Measurements from ENCODE around the gene TEX2.
"Not testable (repeated sequence)": the region's sequence is repeated elsewhere in the genome, so short reads cannot be mapped to it uniquely, and the experiment has no call there.

TEX2 gene

GRCh38 chr17:64172510-64172909, 90.5 kb downstream of the TEX2 start:
- Mint-ChIP-seq H3K4me1 (no peaks in the 10 kb centered on the region), H3K4me3 (no peak overlapping the region), H3K36me3 (peaks cover 13% of the 10 kb centered on the region), H3K27ac (no peak overlapping the region), H3K9me3 (no peaks in the 10 kb centered on the region), H3K27me3 (no peaks in the 10 kb centered on the region)

- no peak overlapping the region for H3K27ac Mint-ChIP-seq
- no peaks in the 10 kb centered on the region for H3K27me3 Mint-ChIP-seq
- no peaks in the 10 kb centered on the region for H3K9me3 Mint-ChIP-seq
- H3K4me1 Mint-ChIP-seq = no peaks in the 10 kb centered on the region
- peaks cover 18% of the 10 kb centered on the region for H3K36me3 Mint-ChIP-seq
- H3K4me3 Mint-ChIP-seq = no peak overlapping the region
These were observed 92.0 kb downstream of the TEX2 start for GRCh38 chr17:64171041-64171440.

- no peaks in the 10 kb centered on the region for H3K4me1 Mint-ChIP-seq
- no peaks in the 10 kb centered on the region for H3K9me3 Mint-ChIP-seq
- no peak overlapping the region for H3K4me3 Mint-ChIP-seq
- H3K36me3 Mint-ChIP-seq = peaks cover 18% of the 10 kb centered on the region
- H3K27me3 Mint-ChIP-seq = no peaks in the 10 kb centered on the region
- H3K27ac Mint-ChIP-seq = no peak overlapping the region
These were observed 92.8 kb downstream of the TEX2 start for GRCh38 chr17:64170286-64170685.

GRCh38 chr17:64167666-64168065, 95.4 kb downstream of the TEX2 start:
- H3K27ac Mint-ChIP-seq, H3K27me3 Mint-ChIP-seq, H3K4me3 Mint-ChIP-seq, H3K4me1 Mint-ChIP-seq, H3K9me3 Mint-ChIP-seq: not testable (repeated sequence)
- peaks cover 17% of the 10 kb centered on the region for H3K36me3 Mint-ChIP-seq

- Mint-ChIP-seq H3K36me3 (peaks cover 15% of the 10 kb centered on the region), H3K27ac (no peak overlapping the region), H3K4me1 (no peaks in the 10 kb centered on the region), H3K27me3 (no peaks in the 10 kb centered on the region), H3K9me3 (no peaks in the 10 kb centered on the region), H3K4me3 (no peak overlapping the region)
These were observed 96.2 kb downstream of the TEX2 start for GRCh38 chr17:64166876-64167275.

- Mint-ChIP-seq H3K36me3 (peaks cover 11% of the 10 kb centered on the region), H3K27ac (no peak overlapping the region), H3K4me3 (no peak overlapping the region), H3K9me3 (no peaks in the 10 kb centered on the region), H3K4me1 (no peaks in the 10 kb centered on the region), H3K27me3 (no peaks in the 10 kb centered on the region)
These were observed 97.7 kb downstream of the TEX2 start for GRCh38 chr17:64165347-64165746.

GRCh38 chr17:64164596-64165285, 98.3 kb downstream of the TEX2 start:
- Mint-ChIP-seq H3K4me3 (no peak overlapping the region), H3K27ac (no peak overlapping the region), H3K4me1 (no peaks in the 10 kb centered on the region), H3K36me3 (peaks cover 5% of the 10 kb centered on the region), H3K9me3 (no peaks in the 10 kb centered on the region), H3K27me3 (no peaks in the 10 kb centered on the region)

GRCh38 chr17:64163468-64163867, 99.6 kb downstream of the TEX2 start:
- Mint-ChIP-seq H3K4me1 (no peaks in the 10 kb centered on the region), H3K27ac (no peak overlapping the region), H3K9me3 (no peaks in the 10 kb centered on the region), H3K36me3 (peaks cover 4% of the 10 kb centered on the region), H3K4me3 (no peak overlapping the region), H3K27me3 (no peaks in the 10 kb centered on the region)

- Mint-ChIP-seq H3K4me3 (no peak overlapping the region), H3K36me3 (peaks cover 4% of the 10 kb centered on the region), H3K9me3 (no peaks in the 10 kb centered on the region), H3K4me1 (no peaks in the 10 kb centered on the region), H3K27ac (no peak overlapping the region), H3K27me3 (no peaks in the 10 kb centered on the region)
These were observed 100.5 kb downstream of the TEX2 start for GRCh38 chr17:64162554-64162953.

GRCh38 chr17:64161380-64162176, 101.5 kb downstream of the TEX2 start:
- Mint-ChIP-seq H3K27ac (no peak overlapping the region), H3K36me3 (peaks cover 2% of the 10 kb centered on the region), H3K4me1 (no peaks in the 10 kb centered on the region), H3K9me3 (no peaks in the 10 kb centered on the region), H3K4me3 (no peak overlapping the region), H3K27me3 (no peaks in the 10 kb centered on the region)

- Mint-ChIP-seq H3K27me3 (no peaks in the 10 kb centered on the region), H3K4me1 (no peaks in the 10 kb centered on the region), H3K9me3 (no peaks in the 10 kb centered on the region), H3K36me3 (no peaks in the 10 kb centered on the region), H3K27ac (no peak overlapping the region), H3K4me3 (no peak overlapping the region)
These were observed 102.7 kb downstream of the TEX2 start for GRCh38 chr17:64160378-64160777.

GRCh38 chr17:64158831-64159590, 104.0 kb downstream of the TEX2 start:
- Mint-ChIP-seq H3K27me3 (no peaks in the 10 kb centered on the region), H3K4me1 (no peaks in the 10 kb centered on the region), H3K27ac (no peak overlapping the region), H3K36me3 (no peaks in the 10 kb centered on the region), H3K9me3 (no peaks in the 10 kb centered on the region), H3K4me3 (no peak overlapping the region)

- Mint-ChIP-seq H3K4me1 (no peaks in the 10 kb centered on the region), H3K27ac (no peak overlapping the region), H3K27me3 (no peaks in the 10 kb centered on the region), H3K4me3 (no peak overlapping the region), H3K9me3 (no peaks in the 10 kb centered on the region), H3K36me3 (no peaks in the 10 kb centered on the region)
These were observed 104.7 kb downstream of the TEX2 start for GRCh38 chr17:64158406-64158805.

- Mint-ChIP-seq H3K9me3 (no peaks in the 10 kb centered on the region), H3K4me3 (no peak overlapping the region), H3K27me3 (no peaks in the 10 kb centered on the region), H3K27ac (no peak overlapping the region), H3K36me3 (no peaks in the 10 kb centered on the region), H3K4me1 (no peaks in the 10 kb centered on the region)
These were observed 105.3 kb downstream of the TEX2 start for GRCh38 chr17:64157669-64158180.

GRCh38 chr17:64156670-64157069, 106.4 kb downstream of the TEX2 start:
- Mint-ChIP-seq H3K27ac (no peak overlapping the region), H3K36me3 (no peaks in the 10 kb centered on the region), H3K4me3 (no peak overlapping the region), H3K27me3 (no peaks in the 10 kb centered on the region), H3K4me1 (no peaks in the 10 kb centered on the region), H3K9me3 (no peaks in the 10 kb centered on the region)
